GM18520 (cell line): ENCODE results near the gene CACNA1I.

Experiments used
- ATAC-seq: cut with Tn5 transposase; IDR thresholded peaks from one replicate; pipeline ENCODE4 v1.9.1; 2021; ENCODE audit not compliant: unreplicated experiment

Gene CACNA1I

DNA sequence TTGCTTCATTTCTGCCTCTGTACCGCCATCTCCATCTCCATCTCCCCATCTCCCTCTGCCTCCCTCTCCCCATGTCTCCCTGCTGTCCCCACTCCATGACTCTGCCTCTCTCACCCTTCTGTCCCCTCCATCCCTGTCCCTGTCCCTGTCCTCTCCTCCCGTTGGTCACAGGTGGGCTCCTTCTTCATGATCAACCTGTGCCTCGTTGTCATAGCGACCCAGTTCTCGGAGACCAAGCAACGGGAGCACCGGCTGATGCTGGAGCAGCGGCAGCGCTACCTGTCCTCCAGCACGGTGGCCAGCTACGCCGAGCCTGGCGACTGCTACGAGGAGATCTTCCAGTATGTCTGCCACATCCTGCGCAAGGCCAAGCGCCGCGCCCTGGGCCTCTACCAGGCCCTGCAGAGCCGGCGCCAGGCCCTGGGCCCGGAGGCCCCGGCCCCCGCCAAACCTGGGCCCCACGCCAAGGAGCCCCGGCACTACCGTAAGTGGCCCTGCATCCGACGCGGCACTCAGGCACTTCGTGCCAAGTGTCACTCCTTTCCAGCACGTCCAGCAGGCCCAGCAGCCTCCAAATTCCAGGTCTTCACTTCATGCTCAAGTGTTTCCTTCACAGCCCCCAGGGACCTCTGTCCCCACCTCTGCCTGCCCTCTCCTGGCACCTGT, 76.0 kb downstream of the CACNA1I start:
- no peak for ATAC-seq

DNA sequence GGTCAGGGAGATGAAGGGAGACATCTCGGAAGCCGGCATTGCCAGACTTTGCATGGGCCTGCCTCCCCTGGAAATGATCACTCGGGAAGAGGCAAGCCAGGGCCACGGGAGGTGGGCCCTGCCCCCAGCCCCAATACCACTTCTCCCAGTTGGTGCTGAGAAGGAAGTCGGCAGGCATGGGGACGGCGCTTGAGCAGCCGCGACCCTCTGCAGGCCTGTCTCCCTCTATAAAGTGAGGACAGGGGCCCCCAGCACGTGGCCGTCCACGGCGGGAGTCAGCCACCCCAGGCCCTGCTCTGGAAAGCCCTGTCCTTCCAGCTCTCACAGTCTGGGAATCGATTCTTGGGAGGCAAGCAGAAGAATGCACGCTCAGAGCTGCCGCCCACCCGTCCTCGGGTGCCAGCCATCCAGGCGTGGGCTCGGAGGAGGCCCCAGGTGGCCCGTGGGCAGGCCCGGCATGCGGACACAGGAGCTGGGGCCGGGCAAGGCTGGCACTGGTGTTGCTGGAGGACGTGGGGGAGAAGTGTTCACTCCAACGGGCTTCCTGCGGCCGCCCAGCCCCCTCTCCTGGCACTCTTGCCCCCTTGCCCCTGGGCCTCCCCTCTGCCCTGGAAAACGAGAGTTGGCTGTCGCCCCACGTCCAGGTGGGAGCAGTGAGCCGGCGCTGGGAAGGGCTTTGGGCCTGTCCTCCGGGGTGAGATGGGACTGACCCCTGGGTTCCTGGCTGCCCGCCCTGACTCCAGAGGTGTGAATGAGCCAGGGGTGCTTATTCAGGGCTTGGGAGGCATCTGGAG, 77.5 kb downstream of the CACNA1I start:
- no peak for ATAC-seq

DNA sequence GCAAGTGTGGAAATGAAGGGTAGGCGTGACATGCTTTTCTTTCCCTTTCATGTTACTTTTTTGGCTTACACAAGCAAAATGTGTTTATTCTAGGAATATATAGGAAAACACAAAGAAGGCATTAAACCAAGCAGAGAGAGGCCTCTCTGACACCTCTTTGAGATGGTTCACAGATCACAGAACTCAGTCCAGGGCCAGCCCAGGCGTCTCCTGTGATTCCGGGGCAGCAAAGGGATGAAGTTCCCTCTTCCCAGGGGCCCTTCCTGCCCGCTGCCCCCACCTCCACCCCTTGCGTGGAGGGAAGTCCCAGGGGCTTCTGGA, 78.0 kb downstream of the CACNA1I start:
- ATAC-seq, result no peak

DNA sequence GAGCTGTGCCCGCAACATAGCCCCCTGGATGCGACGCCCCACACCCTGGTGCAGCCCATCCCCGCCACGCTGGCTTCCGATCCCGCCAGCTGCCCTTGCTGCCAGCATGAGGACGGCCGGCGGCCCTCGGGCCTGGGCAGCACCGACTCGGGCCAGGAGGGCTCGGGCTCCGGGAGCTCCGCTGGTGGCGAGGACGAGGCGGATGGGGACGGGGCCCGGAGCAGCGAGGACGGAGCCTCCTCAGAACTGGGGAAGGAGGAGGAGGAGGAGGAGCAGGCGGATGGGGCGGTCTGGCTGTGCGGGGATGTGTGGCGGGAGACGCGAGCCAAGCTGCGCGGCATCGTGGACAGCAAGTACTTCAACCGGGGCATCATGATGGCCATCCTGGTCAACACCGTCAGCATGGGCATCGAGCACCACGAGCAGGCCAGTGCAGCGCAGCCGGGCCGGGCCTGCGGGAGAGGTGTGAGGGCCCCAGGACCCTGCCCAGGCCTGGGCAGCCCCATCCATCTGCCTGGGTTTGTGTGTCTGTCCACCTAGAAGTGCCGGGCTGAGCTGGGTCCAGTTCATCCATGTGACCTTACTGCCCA, 79.0 kb downstream of the CACNA1I start:
- no peak for ATAC-seq

DNA sequence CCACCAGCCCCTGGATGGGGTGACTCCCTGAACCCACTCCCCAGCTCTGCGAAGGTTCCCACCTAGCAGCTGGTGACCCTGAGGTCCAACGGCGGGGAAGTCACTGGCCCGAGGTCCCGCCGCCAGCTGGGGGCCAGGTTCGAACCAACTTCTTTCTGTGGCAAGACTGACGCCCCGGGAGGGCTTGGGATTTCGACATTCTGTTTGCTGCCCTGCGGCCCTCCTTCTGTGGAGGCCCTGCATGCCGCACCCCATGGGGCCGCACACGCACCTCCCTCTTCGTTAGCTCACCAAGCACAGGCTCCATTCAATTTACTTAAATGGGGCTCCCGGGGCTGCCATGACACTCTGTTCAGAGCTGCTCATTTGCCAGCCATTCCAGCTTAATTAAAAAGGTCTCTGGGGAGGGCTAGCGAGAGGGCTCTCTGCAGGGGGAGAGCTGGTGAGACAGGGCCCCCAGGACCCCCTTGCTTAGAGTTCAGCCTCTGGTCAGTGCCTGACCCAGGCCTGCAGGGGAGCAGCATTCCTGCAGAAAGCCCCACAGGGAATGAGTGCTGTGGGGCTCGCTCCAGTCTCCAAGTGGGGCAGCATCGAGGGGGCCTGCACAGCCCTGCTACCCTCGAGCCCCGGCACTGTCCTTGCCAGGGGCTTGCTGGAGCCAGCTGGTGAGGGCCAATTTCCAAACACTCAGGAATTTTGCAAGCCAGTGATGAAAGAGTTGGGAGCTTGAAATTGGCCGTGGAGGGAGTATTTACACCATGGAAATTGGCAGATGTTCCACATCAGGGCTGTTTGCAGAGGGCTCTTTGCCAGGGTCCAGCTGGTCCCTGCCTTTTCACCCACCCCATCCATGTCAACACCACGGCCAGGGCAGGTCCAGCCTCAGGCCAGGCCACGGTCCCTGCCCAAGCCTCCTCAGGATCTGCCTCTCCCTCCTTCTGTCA, 80.8 kb downstream of the CACNA1I start:
- ATAC-seq, result no peak

DNA sequence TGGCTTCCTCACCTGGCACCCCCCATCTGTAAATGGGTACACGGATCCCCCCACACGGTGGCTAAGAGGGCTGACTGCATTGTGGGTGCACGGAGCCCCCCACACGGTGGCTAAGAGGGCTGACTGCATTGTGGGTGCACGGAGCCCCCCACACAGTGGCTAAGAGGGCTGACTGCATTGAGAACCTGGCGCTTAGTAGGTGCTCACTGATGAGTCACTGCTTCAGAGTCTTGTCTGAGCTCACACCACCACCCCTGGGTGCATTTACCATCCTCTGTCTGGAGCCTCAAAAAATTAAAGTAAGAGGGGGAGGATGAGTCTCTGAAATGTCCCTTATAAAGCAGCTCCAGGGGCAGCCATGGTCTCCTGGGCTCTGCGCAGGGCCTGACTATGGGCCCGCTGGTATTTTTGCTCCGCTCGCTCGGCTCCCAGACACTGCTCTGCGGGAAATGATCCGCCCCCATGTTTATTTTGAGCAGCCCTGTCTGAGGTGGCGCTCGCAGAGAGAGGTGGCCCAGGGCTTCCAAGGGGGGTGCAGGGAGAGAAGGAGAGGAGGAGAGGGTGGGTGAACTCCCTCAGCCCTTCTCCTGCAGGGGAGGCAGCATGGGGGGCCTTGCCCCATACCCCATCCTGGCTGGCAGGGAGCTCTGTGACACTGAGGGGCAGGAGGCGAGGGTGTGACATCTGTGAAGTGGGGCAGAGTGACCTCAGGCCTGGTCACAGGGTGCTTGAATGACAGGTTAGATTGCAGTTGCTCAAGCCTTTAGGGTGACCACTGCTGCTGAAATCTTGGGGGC, 82.6 kb downstream of the CACNA1I start:
- no peak for ATAC-seq

DNA sequence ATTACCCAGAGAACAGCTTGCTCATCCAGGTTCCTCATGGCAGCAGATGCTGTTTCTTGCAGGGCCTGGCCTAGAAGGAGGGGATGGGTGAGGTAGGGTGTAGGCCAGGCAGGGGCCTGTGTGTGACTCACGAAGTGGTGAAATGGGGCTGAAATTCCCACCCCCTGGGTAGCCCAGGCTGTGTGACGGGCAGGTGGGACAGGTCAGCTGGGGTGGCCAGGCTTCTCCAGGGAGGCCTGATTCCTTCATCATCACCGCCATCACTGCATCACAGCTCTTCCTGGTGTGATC, 83.2 kb downstream of the CACNA1I start:
- no peak for ATAC-seq

DNA sequence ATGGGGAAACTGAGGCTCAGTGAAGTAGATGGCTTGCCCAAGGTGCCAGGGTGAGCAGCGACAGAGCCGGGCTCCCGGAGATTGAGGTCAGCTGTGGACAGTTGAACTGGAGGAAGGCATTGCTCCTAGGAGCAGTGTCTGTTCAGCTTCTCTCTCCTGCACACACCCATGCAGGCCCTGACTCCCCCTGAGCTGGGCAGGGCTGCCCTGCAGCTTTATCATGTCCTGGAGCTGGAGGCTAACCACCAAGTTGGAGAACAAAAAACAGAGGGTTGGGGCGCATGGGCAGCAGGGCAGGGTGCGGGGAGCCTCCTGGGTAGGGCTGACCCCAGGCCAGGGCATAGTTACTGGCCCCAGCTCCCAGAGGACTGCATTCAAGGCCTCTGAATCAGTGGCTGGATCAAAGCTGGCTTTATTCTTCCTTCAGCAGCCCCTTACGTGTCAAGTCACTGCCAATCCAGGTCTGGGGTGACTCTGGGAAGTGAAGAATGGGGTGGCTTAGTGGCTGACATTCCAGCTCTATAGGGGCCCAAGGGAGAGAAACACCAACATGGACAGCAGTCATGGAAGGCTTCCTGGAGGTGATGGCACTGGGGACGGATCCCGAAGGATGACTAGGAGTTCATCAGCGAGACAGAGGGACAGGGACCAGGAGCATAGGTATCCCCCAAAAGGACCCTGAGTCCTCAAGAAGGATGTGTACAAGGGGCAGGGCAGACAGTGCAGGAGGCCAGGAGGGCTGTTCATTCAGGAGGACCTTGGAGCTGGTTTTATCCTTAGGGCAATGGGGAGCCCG, 83.8 kb downstream of the CACNA1I start:
- no peak for ATAC-seq

DNA sequence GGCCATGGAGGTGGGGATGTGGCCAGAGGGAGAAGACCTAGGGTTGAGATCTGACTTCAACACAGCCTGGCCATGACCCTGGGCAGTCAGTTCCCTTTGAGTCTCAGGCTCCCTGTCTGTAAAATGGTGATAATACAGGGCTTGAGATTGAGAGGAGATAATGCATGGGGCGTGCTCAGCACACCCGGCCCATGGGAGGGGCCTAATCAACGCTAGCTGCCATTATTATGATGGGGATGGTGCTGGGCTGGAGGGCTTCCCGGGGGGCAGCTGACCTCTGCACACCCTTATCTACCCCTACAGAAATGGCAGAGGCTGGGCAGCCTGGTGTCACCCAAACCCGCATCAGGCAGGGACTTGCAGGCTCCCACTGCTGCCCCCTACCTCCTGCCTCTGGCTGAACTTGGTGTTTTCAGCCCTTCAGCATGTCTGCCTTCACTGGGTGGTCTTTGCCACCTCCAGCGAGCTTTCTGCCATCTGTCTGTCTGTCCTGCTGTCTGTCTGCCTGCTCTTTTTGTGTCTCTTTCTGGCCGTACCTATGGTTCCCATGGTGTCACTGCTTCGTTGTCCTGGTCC, 84.5 kb downstream of the CACNA1I start:
- no peak for ATAC-seq

DNA sequence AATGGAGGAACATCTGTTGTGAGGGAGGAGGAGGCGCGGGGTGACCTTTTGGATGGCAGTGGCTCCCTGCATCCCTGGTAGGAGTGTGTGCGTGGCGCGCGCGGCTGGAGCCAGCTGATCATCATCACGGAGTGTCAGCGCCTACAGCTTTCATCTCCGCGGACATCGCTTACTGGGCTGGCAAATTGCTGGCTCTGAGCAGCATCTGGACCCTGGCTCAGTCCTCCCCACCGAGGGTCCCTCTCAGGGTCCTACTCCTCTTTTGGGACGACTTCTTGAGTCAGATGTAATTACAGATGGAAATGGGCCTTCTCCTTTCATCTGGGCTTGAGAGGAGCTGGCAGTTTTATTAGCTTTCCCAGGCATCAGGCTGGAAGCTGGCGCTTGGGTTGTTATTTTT, 85.3 kb downstream of the CACNA1I start:
- no peak for ATAC-seq

DNA sequence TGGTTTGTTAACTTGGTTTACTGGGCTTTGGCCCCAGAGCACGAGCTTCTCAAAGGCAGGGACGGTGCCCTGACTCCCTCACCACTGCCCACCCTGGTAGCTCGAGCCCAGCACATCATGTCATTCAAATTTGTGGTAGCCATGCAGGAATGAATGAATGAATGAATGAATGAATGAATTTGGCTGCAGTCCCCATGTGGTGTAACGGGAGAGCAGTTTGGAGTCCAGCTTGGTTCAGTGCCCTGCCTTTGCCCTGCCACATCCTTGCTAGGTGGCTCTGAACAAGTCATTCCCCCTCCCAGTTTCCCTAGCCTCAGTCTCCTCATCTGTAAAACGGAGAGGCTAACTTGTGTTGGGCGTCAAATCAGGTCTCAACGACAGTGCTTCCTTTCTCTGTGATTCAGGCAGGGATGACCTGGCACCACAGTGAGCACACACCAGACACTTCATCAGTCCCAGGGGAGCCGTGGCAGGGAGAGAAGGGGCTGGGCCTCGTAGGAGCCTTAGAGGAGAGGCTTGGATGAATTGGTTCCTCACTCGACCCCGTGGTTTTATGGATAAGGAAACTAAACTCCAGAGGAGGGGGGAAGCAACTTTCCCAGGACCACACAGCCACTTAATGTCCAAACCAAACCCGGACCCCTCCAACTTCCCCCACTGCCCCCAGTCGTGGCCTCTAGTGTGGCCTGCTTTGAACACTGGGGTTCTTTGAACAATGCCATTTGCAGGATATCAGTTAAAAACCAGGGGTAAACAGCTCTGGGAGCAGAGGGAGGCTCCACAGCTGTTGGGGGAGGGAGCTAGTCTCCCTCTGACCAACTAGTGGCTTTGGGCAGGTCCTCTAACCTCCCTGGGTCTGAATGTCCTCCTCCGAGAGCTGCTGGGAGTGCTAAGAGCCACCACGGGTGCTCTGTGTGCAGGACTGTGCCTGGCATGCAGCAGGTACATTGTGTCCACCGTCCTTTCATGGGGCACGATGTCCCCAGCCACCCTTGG, 86.2 kb downstream of the CACNA1I start:
- ATAC-seq, result no peak

DNA sequence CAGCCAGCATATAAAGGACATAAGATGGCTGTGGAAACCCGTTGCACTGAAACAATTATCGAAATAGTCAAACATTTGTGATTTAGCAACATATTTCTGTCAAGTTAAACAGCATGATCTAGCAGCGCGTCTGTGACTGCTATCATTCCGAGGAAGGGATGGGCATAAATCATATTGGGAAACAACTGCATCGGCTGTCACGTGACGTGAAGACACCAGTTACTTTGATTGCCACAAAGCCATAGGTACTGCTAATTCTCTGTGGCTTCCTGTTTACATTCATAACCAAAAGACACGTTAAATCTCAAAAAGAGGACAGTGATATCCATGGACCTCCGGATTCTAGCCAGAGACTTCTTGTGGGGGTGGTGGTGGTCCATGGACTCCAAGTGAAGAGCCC, 87.8 kb downstream of the CACNA1I start:
- no peak for ATAC-seq

DNA sequence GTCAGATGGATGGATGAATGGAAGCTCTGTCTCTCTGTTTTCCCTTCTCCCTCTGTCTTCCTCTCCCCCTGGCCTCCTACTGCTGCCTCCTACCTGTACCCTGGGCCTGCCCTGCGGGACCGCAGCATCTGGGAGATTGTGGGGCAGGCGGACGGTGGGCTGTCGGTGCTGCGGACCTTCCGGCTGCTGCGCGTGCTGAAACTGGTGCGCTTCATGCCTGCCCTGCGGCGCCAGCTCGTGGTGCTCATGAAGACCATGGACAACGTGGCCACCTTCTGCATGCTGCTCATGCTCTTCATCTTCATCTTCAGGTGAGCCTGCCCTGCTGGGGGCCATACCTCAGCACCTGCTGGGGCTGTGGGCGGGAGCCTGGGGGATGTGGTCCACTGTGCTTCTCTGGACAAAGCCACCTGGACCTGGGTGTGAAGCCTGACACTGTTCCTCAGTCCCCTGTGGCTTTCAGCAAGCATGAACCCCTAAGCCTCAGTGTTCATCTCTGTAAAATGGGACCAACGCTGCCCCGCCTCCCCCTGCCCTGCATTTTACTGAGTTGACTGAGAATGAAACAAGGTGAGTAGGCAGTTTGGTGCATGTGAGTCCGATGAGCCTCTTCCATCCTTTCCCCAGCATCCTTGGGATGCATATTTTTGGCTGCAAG, 88.4 kb downstream of the CACNA1I start:
- no peak for ATAC-seq

DNA sequence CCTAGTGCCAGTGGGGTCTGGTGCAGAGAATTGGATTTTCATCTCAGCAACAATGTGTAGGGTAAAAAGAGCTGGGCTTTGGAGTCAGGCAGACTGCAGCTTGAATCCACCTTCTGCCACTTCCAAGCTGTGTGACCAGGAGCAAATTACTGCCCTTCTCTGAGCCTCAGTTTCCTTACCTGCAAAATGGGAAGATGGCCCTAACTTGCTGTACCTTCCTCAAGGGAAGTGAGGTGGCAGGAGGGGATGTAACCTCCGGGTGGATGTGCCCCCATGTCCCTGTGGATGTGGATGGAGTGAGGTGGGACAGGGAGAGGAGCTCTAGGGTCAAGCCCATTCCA, 90.9 kb downstream of the CACNA1I start:
- no peak for ATAC-seq

DNA sequence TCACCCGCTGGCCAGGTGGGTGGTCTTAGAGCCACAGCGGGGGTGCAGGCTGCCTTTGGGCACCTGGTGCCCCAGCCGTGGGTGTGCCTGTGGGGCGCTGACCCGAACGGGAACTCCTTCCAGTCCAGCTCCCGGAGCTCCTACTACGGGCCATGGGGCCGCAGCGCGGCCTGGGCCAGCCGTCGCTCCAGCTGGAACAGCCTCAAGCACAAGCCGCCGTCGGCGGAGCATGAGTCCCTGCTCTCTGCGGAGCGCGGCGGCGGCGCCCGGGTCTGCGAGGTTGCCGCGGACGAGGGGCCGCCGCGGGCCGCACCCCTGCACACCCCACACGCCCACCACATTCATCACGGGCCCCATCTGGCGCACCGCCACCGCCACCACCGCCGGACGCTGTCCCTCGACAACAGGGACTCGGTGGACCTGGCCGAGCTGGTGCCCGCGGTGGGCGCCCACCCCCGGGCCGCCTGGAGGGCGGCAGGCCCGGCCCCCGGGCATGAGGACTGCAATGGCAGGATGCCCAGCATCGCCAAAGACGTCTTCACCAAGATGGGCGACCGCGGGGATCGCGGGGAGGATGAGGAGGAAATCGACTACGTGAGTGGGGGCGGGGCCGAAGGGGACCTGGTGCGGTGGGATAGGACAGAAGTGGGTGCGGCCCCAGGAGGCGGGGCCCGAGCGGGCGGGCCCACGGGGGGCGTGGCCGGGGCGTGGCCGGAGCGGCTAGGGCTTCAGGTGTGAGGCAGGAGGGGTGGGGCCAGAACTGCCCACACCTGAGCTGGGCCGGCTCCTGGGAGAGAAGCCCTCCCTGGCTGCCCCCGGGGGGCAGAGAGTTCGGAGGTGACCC, 91.5 kb downstream of the CACNA1I start:
- ATAC-seq, result no peak

DNA sequence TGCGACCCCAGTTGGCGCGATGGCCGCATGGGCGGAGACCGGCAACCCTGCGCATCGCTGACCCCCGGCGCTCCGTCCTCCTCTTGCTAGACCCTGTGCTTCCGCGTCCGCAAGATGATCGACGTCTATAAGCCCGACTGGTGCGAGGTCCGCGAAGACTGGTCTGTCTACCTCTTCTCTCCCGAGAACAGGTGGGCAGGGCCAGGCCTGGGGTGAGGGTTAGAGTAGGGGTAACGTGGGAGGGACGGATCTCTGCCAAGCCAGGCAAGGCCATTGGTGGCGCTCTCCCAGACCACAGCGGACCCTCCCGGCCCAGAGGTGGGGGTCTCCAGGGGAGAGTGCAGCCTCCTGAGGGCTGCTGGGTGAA, 92.1 kb downstream of the CACNA1I start:
- ATAC-seq, result no peak

DNA sequence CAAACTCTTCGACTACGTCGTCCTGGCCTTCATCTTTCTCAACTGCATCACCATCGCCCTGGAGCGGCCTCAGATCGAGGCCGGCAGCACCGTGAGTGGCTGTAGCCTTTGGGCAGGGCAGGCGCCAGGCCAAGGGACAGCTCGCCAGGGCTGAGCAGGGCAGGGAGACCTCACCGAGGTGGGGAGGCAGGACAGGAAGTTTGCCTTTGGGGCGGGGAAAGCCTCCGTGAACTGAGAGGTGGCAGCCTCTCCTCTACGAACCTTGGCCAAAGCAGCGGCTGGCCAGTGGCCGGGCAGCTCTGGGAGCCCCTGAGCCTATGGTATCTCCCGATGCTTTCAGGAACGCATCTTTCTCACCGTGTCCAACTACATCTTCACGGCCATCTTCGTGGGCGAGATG, 93.2 kb downstream of the CACNA1I start:
- ATAC-seq, result no peak
